ENCODE data around the gene KRTAP4-11.
"Not testable (repeated sequence)": the region's sequence is repeated elsewhere in the genome, so short reads cannot be mapped to it uniquely, and the experiment has no call there.

KRTAP4-11 gene

GRCh38 chr17:41083427-41083826 lies 34.7 kb downstream of the KRTAP4-11 start:
- DNase-seq, result not testable (repeated sequence)

- no peak for DNase-seq
These were observed 35.5 kb downstream of the KRTAP4-11 start for GRCh38 chr17:41082626-41083025.

- DNase-seq, result no peak
These were observed 41.4 kb downstream of the KRTAP4-11 start for GRCh38 chr17:41076788-41077187.

- DNase-seq, result no peak
These were observed 44.5 kb downstream of the KRTAP4-11 start for GRCh38 chr17:41073676-41074075.

GRCh38 chr17:41071606-41072360 lies 46.4 kb downstream of the KRTAP4-11 start:
- DNase-seq, result no peak

- no peak for DNase-seq
These were observed 49.1 kb downstream of the KRTAP4-11 start for GRCh38 chr17:41069031-41069430.

GRCh38 chr17:41067281-41067680 lies 50.9 kb downstream of the KRTAP4-11 start:
- DNase-seq, result no peak

Measured in CD4-positive, alpha-beta T cell treated with Interleukin-17A for 1 hour (primary cell).